HL-60 (cell line): Measurements from ENCODE around the gene KDM6A.
"Not testable (repeated sequence)": the region's sequence is repeated elsewhere in the genome, so short reads cannot be mapped to it uniquely, and the experiment has no call there.

Experiments used
- CTCF ChIP-seq: IDR thresholded peaks from one replicate; pipeline ENCODE4 v1.5.1; 2011; ENCODE audit warnings: low read length, control low read depth, inconsistent platforms; ENCODE audit not compliant: insufficient read depth
- GABPA ChIP-seq: IDR thresholded peaks from 2 replicates; pipeline ENCODE4 v1.6.1; 2012; ENCODE audit warnings: low read depth
- POLR2AphosphoS5 ChIP-seq: IDR thresholded peaks from 2 replicates; pipeline ENCODE4 v1.6.1; 2012; ENCODE audit warnings: low read depth
- REST ChIP-seq: IDR thresholded peaks from 2 replicates; pipeline ENCODE4 v1.6.1; 2012; ENCODE audit warnings: low read depth; ENCODE audit not compliant: insufficient replicate concordance
- SPI1 ChIP-seq: IDR thresholded peaks from 2 replicates; pipeline ENCODE4 v1.6.1; 2012; ENCODE audit warnings: low read depth, mild to moderate bottlenecking, borderline replicate concordance

DNA sequence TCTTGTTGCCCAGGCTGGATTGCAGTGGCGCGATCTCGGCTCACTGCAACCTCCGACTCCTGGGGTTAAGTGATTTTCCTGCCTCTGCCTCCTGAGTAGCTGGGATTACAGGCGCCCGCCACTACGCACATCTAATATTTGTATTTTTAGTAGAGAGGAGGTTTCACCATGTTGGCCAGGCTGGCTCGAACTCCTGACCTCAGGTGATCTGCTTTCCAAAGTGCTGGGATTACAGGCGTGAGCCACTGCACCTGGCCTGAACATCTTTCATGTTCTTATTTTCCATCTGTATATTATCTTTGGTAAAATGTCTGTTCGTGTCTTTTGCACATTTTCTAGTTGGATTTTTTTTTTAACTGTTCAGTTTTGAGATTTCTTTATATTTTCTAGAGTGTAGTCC lies 17.7 kb downstream of the KDM6A start:
- TF ChIP-seq GABPA, CTCF, POLR2AphosphoS5, SPI1, REST: not testable (repeated sequence)
